Measurements from ENCODE around the gene ELOVL7.
"Not testable (repeated sequence)": the region's sequence is repeated elsewhere in the genome, so short reads cannot be mapped to it uniquely, and the experiment has no call there.

Gene ELOVL7

DNA sequence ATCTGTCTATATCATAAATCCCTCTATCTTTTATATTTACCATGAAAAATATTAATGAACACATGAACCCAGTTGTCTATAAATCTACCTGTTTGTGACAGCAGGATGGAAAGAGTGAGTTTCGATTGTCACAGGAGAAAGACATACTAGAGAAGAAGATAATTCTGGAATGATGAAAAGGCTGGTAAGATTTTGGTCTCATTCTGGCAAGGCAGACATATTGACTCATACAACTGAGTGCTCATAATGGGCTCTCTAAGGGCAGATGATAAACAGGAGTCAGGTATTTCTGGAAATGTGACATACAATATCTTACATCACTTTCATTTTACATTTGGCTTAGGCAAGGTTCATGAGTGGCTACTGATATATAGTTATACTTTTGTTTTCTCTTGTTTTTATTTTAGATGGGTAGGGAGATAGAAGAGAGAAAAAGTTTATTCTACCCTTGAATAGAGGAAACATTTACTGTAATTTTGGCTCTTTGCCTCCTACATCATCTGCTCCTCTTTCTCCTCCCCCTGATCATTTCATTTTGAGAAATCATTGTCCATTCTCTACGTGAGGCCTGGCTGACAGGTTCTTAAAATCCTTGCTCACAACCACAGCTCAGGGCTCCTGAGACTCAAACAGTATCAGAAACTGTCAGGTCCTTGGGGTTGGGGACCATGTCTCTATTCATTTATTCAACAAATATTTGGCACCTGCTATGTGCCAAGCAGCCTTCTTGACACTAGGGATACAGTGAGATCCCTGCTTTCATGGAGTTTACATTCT lies 14.4 kb downstream of the ELOVL7 start:
- no peak for DNase-seq

DNA sequence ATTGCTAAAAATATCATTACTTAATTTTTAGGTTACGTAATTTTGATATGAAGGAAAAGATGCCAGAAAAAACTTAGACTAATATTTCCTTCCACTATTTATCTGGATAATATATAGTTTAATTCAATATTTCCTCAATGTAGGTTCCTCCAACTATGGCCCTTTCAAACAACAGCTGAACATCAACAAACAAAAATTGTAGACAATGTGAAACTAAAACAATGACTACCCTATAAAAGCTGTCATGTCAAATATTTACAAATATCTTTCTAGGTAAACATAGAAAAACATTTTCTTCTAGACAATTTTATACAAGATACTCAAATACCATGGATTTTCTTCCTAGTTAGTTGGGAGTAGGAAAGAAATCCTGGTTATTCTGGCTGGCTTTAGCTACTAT lies 16.9 kb downstream of the ELOVL7 start:
- DNase-seq = no peak

DNA sequence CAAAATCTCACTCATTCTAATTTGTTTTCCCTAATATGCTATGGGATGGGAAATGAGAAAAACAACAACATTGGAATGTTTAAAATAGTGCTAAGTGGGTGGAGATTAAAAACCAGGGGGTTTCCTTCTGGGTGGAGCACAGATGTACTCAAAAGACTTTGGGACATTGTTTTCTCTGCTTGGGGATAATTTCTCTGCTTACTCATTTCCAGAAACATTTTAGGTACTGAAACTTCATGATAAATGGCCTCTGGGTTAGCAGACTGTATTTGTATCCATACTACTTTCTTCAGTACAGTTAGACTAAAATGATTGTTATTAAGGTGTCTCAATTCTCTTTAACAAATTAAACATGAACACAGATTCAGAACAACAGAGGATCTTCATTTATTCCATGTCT lies 17.4 kb downstream of the ELOVL7 start:
- DNase-seq = no peak

DNA sequence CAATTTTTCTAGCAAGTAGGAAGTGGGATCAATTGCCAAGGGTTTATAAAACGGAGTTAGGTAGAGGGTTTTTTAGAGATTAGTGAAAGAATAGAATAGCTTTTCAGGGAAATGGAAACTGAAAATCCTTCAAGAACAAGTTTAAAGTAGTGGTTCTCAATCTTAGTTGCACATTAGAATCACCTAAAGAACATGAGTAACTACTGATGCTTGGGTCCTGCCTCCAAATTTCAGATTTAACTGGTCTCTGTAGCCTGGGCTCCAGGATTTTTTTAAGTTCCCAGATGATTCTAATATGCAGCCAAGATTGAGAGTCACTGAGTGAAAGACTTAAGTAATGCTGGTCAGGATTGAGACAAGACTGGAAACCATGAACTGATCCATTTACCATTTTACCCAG lies 20.5 kb downstream of the ELOVL7 start:
- no peak for DNase-seq

DNA sequence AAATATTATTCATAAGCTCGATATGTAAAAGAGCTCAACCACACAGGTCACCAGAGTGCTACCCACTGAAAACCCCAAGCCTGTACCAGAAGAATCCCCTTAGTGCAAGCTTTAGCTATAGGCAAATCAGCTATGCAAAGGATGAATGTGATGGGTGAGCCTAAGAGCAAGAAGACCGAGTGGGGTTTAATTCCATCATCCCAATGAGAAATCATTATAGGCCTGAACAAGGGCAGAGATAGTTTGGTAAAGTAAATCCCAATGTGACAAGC lies 21.8 kb downstream of the ELOVL7 start:
- no peak for DNase-seq

DNA sequence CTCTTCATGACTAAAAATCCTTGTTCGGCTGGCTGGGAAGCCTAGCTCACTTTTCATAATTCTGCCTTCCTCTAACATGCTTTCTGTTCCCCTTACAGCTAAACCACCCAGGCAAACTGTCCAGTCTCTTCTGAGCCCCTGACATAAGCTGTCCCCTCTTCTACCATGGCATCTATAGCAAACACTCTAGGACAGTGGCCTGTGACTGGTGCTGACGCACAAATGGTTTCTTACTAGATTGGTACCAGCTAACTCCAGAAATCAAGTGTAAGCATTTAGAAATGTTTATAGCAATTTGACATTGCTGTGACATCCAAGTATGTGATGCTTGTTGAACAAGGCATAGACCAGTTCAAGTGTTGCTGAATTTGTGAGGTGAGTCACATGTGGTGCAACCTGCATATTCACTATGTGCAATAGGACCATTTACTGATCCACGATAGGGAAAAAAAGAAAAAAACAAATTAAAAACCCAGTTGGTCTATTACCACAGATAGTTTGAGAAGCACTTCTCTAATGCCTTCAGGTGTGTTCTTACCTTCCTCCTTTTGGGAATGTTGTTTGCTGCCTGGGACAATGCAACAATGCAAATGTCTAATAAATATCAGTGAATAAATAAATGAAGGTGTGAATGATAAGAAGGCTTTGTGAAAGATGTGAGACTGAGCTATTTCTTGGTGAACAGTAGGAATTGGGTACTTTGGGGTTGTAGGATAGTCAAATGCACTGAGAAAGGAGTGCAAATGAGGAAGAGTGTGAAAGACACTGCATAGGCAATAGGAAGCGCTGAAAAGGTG lies 22.4 kb downstream of the ELOVL7 start:
- DNase-seq = no peak

DNA sequence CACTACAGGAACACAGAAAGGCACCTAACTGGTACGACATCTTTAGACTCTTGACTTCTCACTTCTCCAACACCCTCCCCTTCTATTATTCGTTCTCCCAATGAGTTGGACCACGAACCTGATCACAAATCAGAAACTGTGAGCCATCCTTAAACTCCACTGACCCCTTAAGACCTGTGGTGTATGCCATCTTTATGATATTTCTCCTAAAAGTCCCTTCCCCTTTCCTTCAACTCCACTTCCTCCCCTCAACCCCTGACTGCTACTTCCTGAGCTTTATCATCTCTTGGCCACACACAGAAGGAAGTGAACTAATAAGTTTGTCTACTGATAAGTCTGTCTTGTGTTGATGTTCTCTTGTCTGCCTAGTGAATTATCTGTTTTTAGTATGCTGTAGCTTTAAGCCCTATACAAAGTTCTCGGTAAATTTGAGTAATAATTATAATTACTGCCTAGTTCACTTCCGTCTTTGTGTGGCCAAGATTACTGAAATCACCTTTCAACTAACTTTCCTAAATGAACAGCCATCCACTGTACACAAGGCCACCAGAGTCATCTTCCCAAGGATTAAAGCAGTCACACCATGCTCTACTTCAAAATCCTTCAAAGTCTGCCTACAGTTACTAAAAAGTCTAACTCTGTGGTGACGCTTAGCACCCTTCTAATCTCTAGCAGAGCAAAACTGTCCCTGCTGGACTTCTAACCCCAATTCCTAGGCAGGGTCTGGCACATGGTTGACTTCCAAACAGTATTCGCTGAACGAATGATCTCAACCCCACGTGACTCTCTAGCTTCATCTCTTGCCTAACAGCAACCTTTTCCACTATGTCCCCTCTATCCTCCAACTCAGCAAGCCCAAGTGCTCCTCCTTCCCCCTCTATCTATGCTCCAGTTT lies 23.2 kb downstream of the ELOVL7 start:
- DNase-seq = no peak

DNA sequence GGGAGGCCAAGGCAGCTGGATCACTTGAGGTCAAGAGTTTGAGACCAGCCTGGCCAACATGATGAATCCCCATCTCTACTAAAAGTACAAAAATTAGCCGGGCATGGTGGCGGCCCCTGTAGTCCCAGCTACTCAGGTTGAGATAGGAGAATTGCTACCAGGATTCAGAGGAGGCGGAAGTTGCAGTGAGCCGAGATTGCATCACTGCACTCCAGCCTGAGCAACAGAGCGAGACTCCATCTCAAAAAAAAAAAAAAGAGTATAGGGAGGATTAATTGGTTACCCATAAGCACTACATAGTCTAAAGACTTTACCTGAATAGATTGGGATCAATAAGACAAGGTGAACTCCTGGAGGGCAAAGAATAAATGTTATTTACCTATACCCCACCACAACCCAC lies 27.9 kb downstream of the ELOVL7 start:
- not testable (repeated sequence) for DNase-seq

DNA sequence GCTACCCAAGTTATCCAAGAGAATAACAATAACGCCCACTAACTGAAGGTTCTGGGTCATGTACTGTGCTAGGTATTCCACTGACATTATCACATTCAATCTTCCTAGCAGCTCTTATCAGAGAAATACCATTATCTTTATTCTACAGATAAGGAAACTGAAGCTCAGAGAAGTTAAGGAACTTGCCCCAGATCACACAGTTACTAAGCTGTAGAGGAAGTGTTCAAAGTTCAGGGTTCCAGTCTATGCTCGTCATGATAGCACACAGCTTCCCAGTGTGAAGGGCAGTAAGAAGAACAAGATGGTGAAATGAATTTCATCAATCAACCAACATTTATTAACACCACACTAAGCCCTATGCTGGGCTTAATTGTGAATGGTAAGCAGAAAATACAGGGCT lies 29.6 kb downstream of the ELOVL7 start:
- DNase-seq = no peak

DNA sequence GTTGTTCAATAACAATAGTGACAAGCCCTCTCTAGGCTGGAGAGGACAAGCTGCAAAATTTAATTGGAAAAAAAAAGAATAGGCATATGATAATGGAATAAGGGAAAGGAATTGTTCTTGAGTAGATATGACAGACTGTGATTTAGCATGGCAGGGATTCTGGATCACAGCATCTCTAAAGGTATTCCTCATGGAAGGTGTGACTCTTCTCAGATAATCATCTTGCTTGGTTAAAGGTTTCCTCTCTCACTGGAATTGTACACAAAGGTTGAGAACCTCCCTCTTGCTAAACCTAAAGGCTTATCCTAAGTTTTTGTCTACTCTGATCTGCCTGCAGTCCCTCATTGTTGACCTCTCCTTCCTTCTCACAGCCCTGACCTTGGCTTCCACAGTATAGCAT lies 31.6 kb downstream of the ELOVL7 start:
- no peak for DNase-seq

DNA sequence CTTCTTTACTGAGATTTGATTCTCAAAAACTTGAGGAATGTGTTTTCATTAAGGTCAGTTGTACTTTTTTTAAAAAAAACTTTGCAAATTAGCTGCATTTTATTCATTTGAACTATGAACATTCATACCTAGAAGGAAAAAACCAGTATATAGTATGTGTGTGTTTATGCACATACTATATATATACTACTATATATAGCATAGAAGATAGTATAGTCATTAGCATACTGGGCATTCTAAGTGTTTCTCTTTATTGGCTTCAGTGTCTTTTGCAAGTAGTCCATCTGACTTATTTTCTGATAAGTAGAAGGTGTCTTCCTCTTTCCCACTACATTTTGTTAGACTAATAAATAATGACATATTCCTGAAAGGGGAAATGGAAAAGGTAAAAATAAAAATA lies 33.0 kb downstream of the ELOVL7 start:
- no peak for DNase-seq

DNA sequence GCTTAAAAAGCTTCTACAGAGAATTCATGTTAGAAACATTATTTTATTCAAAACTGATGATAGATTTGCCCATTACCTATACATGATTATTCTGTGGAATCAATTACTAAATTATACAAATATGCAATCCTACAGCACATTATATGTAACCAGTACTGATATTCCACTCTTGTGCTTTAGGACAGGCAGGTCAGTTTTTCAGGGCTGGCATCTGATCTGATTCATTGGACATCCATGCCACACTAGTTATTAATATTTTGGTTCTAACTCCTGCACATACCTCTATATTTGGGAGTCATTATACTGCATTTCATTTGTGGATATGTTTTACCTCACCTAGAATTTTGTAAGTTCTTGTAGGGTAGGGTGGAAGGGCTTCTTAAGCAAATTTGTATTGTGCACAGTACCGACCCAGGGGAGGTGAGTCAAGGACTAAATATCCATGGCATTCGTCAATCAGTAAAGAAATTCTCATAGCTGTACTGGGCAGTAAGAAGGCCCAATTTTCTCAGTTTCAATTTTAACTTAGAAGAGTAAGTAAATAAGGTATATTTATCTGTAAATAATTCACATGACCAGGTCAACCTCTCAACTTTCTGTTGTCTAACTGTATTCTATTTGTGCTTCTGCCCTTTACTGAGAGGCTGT lies 33.5 kb downstream of the ELOVL7 start:
- DNase-seq = peak in 1 of 2 experiments; percentile 21

DNA sequence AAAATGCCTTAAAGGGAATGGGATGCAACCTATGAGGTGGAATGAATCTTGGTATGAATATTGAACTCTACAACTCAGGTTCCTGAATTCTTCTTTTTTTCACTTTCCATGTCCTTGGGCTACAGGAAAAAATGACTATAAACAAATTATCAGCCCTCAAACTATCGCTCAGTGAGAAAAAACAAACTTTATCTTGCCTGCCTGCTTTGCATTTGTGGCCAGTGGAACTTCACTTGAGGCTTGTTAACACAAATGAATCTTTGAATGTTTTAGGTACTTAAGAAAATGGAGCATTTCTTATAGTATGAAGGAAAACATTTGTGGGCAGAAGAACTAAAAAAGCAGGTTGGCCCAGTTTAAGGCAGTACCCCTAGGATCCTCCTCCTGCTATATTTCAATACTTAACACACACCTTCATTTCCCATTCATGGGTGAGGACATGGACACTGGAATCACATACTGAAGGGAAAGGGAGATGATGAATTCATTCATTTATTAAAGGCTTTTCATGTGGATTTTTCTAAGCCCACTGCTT lies 34.1 kb downstream of the ELOVL7 start:
- DNase-seq = no peak

DNA sequence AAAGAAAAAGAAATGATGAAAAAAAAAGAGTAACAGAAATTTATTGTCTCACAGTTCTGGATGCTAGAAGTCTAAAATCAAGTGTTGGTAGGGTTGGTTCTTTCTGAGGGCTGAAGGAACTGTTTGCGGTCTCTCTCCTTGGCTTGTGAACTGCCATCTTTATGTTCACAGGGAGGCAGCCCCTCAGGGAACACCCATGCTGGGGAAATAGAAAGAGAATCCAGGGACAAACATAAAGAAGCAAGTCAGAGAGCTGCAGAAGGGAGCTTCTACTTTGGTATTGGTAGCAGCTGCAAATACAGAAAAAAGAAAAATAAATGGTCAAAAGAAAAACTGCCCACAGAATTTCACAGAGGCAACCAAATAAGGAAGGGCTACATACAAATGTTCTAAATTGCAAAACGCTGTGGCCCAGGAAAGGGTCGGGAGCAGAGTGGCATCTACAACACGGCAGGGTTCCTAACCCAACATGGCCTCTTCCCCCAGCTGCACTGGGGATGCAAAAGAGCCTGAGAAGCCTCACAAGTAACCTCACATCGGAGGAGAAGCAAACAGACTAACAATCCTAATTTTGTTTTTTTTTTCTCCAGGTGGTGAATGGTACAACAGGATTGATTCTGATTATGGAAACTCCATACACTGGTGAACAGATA lies 37.4 kb downstream of the ELOVL7 start:
- no peak for DNase-seq

DNA sequence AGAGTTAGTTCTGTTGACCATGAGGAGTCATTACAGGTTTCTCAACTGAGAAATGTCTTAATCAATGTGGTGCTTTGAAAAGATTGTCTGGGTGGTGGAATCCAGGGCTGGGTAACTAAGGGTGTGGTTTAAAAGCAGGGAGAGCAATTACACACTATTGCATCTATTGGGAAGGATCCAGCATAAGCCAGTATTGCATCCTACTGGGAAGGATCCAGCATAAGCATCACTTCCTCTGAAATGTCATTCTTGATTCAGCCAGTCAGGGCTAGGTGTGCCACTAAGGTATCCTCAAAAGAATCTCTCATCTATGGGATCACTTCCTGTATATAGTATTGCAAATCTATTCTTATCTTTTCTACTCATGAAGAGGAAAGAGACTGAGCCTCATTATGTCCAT lies 38.6 kb downstream of the ELOVL7 start:
- no peak for DNase-seq

DNA sequence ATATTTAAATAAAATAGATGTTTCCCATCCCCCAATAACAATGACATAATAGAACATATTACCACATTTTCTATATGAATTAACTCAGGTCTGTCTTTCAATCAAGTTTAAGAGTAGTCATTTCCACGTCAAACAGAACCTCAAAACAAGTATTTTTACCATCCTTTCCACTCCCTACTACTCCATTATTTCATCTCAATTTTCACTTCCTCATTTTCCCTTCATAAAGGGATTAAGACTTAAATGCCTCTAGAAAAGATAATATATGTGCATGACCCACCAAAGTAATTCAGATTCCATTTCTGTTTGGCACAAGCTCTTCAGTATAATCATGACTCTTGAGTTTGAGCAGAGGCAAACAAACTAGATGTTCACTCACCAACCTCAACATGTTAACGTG lies 40.4 kb downstream of the ELOVL7 start:
- no peak for DNase-seq

DNA sequence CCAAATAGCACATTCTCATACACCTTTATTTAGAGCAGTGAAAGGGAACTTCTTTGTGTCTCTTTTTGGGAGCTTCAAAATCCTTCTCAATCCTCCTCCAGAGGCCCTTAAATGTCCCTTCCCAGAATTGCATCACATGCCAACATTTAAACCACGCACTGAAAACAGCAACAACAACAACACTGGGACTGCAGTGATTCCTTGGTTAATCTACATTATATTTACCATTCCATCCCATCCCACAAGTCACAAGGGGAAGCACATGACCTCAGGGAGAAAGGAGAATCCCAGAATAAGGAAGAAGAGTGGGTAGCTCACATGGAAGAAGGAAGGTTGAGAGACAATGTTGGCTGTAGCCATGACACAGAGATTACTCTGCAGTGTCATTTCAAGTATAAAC lies 41.1 kb downstream of the ELOVL7 start:
- DNase-seq = no peak

DNA sequence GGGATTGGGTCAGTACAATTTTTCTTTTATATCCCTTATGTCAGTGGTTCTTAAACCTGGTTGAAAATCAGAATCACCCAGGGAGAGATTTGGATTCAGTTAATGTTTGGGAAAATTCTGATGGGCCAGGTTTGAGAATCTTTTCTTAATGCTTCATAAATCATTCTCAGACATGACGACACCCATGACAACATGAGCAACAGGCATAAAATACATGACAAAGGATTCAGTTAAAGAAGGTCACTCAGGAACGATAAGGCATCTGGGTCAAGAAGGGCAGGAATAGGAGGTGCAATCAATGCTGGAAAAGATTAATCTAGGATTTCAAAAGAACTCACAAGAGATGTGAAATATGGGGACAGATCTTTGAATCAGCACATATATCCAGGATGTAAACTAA lies 41.8 kb downstream of the ELOVL7 start:
- DNase-seq = no peak

DNA sequence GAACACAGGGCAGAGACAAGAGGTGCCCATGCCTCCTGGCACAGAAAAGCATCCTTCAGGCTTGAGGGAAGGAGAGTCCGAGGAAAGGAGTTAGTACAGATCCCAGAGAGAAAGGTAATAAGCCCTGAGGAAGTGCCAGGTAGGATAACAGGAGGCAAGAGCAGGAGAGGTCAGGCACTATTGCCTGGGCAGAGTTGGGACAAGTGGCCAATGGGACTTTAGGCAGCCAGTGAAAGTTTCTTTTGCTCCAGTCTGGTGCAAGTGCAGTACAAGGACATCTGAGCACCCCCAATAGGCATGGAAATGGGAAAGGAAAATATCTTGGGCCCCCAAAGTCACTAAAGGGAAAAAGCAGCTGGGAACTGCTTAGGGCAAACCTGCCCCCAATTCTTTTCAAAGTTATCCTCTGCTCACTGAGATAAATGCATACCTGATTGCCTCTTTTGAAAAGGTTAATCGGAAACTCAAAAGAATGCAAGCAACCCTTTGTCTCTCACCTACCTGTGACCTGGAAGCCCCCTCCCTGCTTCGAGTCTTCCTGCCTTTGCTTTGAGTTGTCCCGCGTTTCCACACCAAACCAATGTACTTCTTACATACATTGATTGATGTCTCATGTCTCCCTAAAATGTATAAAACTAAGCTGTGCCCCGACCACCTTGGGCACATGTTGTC lies 46.5 kb downstream of the ELOVL7 start:
- no peak for DNase-seq

DNA sequence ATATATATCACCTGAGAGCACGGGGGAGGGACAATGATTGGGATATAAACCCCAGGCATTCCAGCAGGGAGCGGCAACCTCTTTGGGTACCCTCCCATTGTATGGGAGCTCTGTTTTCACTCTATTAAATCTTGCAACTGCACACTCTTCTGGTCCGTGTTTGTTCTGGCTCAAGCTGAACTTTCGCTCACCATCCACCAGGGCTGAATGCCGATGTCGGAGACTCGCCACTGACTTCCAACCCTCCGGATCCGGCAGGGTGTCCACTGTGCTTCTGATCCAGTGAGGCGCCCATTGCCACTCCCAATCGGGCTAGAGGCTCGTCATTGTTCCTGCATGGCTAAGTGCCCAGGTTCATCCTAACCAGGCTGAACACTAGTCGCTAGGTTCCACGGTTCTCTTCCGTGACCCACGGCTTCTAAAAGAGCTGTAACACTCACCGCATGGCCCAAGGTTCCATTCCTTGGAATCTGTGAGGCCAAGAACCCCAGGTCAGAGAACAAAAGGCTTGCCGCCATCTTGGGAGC lies 48.6 kb downstream of the ELOVL7 start:
- not testable (repeated sequence) for DNase-seq

DNA sequence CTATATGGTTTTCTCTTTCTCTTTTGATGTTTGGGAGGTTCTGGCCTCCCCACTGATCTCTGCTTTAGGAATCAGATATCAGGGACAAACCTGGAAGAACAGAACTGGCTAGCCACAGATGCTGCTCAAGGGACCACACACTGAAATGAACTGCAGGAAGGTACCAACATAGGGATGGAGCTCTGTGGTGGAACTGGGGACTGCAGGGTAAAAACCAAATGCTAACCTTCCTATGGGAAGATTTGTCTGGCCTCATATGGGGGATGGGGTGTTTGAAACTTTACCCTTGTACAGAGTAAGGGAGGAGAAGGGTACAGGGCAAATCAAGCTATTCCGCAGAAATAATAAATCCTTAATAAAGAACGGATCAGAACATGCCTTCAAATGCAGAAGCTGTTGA lies 49.4 kb downstream of the ELOVL7 start:
- no peak for DNase-seq

DNA sequence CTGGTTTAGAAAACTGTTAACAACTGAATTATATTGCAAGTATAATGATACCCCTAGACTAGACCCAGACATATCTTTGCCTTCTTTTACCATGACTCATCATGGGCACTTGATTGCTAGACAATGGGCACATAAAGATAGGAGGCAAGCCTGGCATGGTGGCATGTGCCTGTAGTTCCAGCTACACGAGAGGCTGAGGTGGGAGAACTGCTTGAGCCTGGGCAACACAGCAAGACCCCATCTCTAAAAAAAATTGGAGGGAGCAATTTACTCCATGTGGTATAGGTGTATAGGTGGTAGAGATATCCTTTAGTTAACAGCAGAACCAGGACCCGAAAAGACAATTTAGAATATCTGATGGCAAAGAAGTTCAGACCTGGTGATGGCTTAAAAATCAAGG lies 51.6 kb downstream of the ELOVL7 start:
- no peak for DNase-seq

Data from SW 1271 (cell line).